DOHH2 (cell line): Measurements from ENCODE around the gene SUN1.

Experiments used
- CTCF ChIP-seq: fragments of 200-600 bp; sonication (generic); IDR thresholded peaks from one replicate; pipeline ENCODE4 v1.5.1; 2014; ENCODE audit warnings: antibody characterized with exemption, mild to moderate bottlenecking, low read depth, low read length; ENCODE audit not compliant: poor library complexity, severe bottlenecking
- EZH2phosphoT487 ChIP-seq: fragments of 200-600 bp; sonication (generic); IDR thresholded peaks from 2 replicates; pipeline ENCODE4 v1.6.1; 2017; ENCODE audit warnings: borderline replicate concordance, mild to moderate bottlenecking, antibody characterized with exemption, low read length, moderate library complexity, mixed read lengths

- TF ChIP-seq CTCF (peak; percentile 87), EZH2phosphoT487 (0 out of 2 replicates have a peak, but pooled peaks have one; percentile 7)
These were observed 76.5 kb downstream of the SUN1 start for GRCh38 chr7:908591-909357.
